ENCODE data around the gene SIK3. TPM values are rescaled to one million over a fixed set of nuclear protein-coding genes. Genes with fewer than 3 reads are reported as not detected.
A peak's percentile ranks its signal among the peaks of the same experiment; 100 is the strongest.

Gene SIK3
- total and polyA plus RNA-seq, 11 donors, result 11.8 to 67.4 (median 38.1) TPM

GRCh38 chr11:116910847-116911246, 187.4 kb downstream of the SIK3 start:
- Histone ChIP-seq H3K27me3 (no peaks in the 10 kb centered on the region), H3K9me3 (no peaks in the 10 kb centered on the region), H3K4me3 (no peak overlapping the region), H3K27ac (no peak overlapping the region), H3K4me1 (peaks cover 0 to 59% (median 0%) of the 10 kb centered on the region in 12 donors), H3K36me3 (peaks cover 0 to 1% (median 0%) of the 10 kb centered on the region in 9 donors)
- no peak for TF ChIP-seq POLR2A (IDR thresholded peaks at IDR 0.05)
- TF ChIP-seq, protein P1, sequence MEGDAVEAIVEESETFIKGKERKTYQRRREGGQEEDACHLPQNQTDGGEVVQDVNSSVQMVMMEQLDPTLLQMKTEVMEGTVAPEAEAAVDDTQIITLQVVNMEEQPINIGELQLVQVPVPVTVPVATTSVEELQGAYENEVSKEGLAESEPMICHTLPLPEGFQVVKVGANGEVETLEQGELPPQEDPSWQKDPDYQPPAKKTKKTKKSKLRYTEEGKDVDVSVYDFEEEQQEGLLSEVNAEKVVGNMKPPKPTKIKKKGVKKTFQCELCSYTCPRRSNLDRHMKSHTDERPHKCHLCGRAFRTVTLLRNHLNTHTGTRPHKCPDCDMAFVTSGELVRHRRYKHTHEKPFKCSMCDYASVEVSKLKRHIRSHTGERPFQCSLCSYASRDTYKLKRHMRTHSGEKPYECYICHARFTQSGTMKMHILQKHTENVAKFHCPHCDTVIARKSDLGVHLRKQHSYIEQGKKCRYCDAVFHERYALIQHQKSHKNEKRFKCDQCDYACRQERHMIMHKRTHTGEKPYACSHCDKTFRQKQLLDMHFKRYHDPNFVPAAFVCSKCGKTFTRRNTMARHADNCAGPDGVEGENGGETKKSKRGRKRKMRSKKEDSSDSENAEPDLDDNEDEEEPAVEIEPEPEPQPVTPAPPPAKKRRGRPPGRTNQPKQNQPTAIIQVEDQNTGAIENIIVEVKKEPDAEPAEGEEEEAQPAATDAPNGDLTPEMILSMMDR (IDR thresholded peaks at IDR 0.05), result no peak
- intact Hi-C loops (cut with DNase I), result no loop called here
- 95 to 97% (median 96%) methylated on average over 4 of the region's 4 CpGs for WGBS, 4 donors
- ATAC-seq (no peak), DNase-seq (no peak)

GRCh38 chr11:116910378-116910777, 187.8 kb downstream of the SIK3 start:
- no peak overlapping the region for H3K27ac ChIP-seq
- no peak for ATAC-seq

DNA sequence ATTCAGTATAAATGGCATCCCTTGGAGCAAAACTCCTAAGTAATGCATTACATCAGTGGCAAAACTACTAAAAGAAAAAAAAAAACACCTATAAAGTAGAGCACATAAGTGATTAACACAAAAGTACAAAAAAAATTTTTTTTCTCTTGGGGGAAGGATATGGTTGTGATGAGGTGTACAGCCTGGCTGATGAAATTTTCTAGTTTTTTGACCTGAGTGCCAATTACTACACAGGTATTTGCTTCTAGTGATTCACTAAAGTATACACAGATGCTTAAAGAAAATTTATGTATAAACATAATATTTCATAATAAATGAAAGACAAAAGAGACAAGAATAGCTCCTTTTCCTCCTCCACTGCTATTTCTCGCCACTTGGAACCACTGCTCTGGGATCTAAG, 189.0 kb downstream of the SIK3 start:
- H3K36me3 ChIP-seq, result peaks cover 0 to 6% (median 0%) of the 10 kb centered on the region in 9 donors
- peaks cover 0 to 59% (median 0%) of the 10 kb centered on the region in 12 donors for H3K4me1 ChIP-seq
- H3K27me3 ChIP-seq, result no peaks in the 10 kb centered on the region
- H3K4me3 ChIP-seq, result no peak overlapping the region
- H3K9me3 ChIP-seq, result no peaks in the 10 kb centered on the region
- no peak for DNase-seq
- intact Hi-C loops (cut with DNase I), result no loop called here
- no peak for ATAC-seq
- 88 to 100% (median 97%) methylated on average over 1 of the region's 1 CpG for WGBS, 4 donors
- peak overlapping the region in 1 of 12 donors; percentile 5 for H3K27ac ChIP-seq
- TF ChIP-seq POLR2A (IDR thresholded peaks at IDR 0.05), result no peak
- TF ChIP-seq, protein P1 (IDR thresholded peaks at IDR 0.05), result no peak

More at GRCh38 chr11:116910378-116910777, 187.8 kb downstream of the SIK3 start:
- intact Hi-C loops (cut with DNase I), result no loop called here
- DNase-seq, result no peak
- H3K36me3 ChIP-seq, result peaks cover 0 to 6% (median 0%) of the 10 kb centered on the region in 9 donors
- H3K9me3 ChIP-seq, result no peaks in the 10 kb centered on the region
- H3K27me3 ChIP-seq, result no peaks in the 10 kb centered on the region
- TF ChIP-seq, protein P1 (IDR thresholded peaks at IDR 0.05), result no peak
- no peak for TF ChIP-seq POLR2A (IDR thresholded peaks at IDR 0.05)
- no peak overlapping the region for H3K4me3 ChIP-seq
- peaks cover 0 to 59% (median 0%) of the 10 kb centered on the region in 12 donors for H3K4me1 ChIP-seq
- WGBS, 4 donors, result 92 to 99% (median 95%) methylated on average over 2 of the region's 2 CpGs

- ATAC-seq (no peak), DNase-seq (no peak)
- Histone ChIP-seq H3K4me3 (no peak overlapping the region), H3K27me3 (no peaks in the 10 kb centered on the region), H3K27ac (no peak overlapping the region), H3K36me3 (peaks cover 0 to 6% (median 0%) of the 10 kb centered on the region in 9 donors), H3K4me1 (peaks cover 0 to 59% (median 13%) of the 10 kb centered on the region in 12 donors), H3K9me3 (no peaks in the 10 kb centered on the region)
- no peak for TF ChIP-seq POLR2A (IDR thresholded peaks at IDR 0.05)
- TF ChIP-seq, protein P1 (IDR thresholded peaks at IDR 0.05), result no peak
- intact Hi-C loops (cut with DNase I), result no loop called here
- 84 to 86% (median 85%) methylated on average over 6 of the region's 6 CpGs for WGBS, 4 donors
These were observed 191.7 kb downstream of the SIK3 start for GRCh38 chr11:116906479-116906878.

Data from heart left ventricle (tissue), 16 donors.